Prostate gland (tissue), 2 donors: ENCODE measurements around the gene SEMA3E. TPM values are rescaled to one million over a fixed set of nuclear protein-coding genes. Genes with fewer than 3 reads are reported as not detected.

ENCODE experiments used
- DNase-seq: peaks from one replicate; pipeline ENCODE4 v3.0.0-alpha.2; 2019; ENCODE audit warnings: low spot score
- H3K27ac ChIP-seq, 2 donors: fragments of 200-600 bp; sonication (generic); 2 replicates each; pipeline ENCODE4 v1.5.1; 2017 to 2019
- H3K27me3 ChIP-seq: fragments of 200-600 bp; sonication (generic); replicated peaks from 2 replicates; pipeline ENCODE4 v1.5.1; 2019; ENCODE audit not compliant: insufficient read depth
- H3K36me3 ChIP-seq, 2 donors: fragments of 200-600 bp; sonication (generic); 1 replicate in 1 of 2; 2 replicates in 1 of 2; pipeline versions ENCODE4 v1.5.1 to v1.8.1; 2017 to 2019
- H3K4me1 ChIP-seq: fragments of 200-600 bp; sonication (generic); replicated peaks from 2 replicates; pipeline ENCODE4 v1.5.1; 2019
- H3K4me3 ChIP-seq, 2 donors: fragments of 200-600 bp; sonication (generic); 2 replicates each; pipeline ENCODE4 v1.5.1; 2017 to 2019
- H3K9me3 ChIP-seq: fragments of 200-600 bp; sonication (generic); 2 replicates; pipeline ENCODE4 v1.5.1; 2017
- CTCF ChIP-seq, 4 experiments: fragments of 200-600 bp in 2 of 4; fragments of 450-650 bp in 2 of 4; sonication (generic) in 2 of 4; IDR thresholded peaks; 1 replicate in 3 of 4; 2 replicates in 1 of 4; pipeline ENCODE4 v1.5.1; 2016 to 2019; ENCODE audit warnings: antibody characterized with exemption in 4 of 4, mild to moderate bottlenecking in 2 of 4, moderate library complexity in 2 of 4
- POLR2A ChIP-seq: fragments of 450-650 bp; IDR thresholded peaks from one replicate; pipeline ENCODE4 v1.6.1; 2016; ENCODE audit warnings: antibody characterized with exemption, mild to moderate bottlenecking
- POLR2AphosphoS5 ChIP-seq: sonication (generic); formaldehyde crosslinking; IDR thresholded peaks from one replicate; pipeline ENCODE4 v1.6.1; 2017; ENCODE audit warnings: antibody characterized with exemption
- WGBS: methylation state at CpG from one replicate; pipeline ENCODE4 v1.1.5; 2018; 5-methylcytosine and 5-hydroxymethylcytosine counted together
- intact Hi-C: fragments of 100-400 bp; cut with DNase I; formaldehyde crosslinking; loops from one replicate; pipeline ENCODE4 v1.14.2; 2022
- total RNA-seq, 2 donors: library from RNA; depleted of rRNA; stranded (reverse); fragments of >200 nt; gene quantifications; one replicate each; pipeline ENCODE4 v1.1.0, GENCODE V29; 2016

SEMA3E gene
- total RNA-seq, 2 donors from 2014 or later: 2.6 to 4.8 TPM

GRCh38 chr7:83366629-83367028 is 282.3 kb downstream of the SEMA3E start:
- intact Hi-C loops: no loop called here
- TF ChIP-seq CTCF (IDR thresholded peaks at IDR 0.05) (no peak), POLR2A (no peak), POLR2AphosphoS5 (no peak)
- no peak overlapping the region for H3K4me3 ChIP-seq
- 40% methylated on average over 2 of the region's 2 CpGs for WGBS
- H3K4me1 ChIP-seq: no peaks in the 10 kb centered on the region
- H3K27ac ChIP-seq: no peak overlapping the region
- H3K27me3 ChIP-seq: no peaks in the 10 kb centered on the region
- DNase-seq: no peak
- no peaks in the 10 kb centered on the region for H3K36me3 ChIP-seq
- H3K9me3 ChIP-seq: no peaks in the 10 kb centered on the region

GRCh38 chr7:83365746-83366145 is 283.2 kb downstream of the SEMA3E start:
- TF ChIP-seq POLR2AphosphoS5 (no peak), POLR2A (no peak), CTCF (IDR thresholded peaks at IDR 0.05) (no peak)
- no peak overlapping the region for H3K4me3 ChIP-seq
- intact Hi-C loops: no loop called here
- H3K36me3 ChIP-seq: no peaks in the 10 kb centered on the region
- DNase-seq: no peak
- H3K4me1 ChIP-seq: no peaks in the 10 kb centered on the region
- H3K27me3 ChIP-seq: no peaks in the 10 kb centered on the region
- no peak overlapping the region for H3K27ac ChIP-seq
- H3K9me3 ChIP-seq: no peaks in the 10 kb centered on the region

GRCh38 chr7:83362871-83363550 is 285.9 kb downstream of the SEMA3E start:
- Histone ChIP-seq H3K36me3 (no peaks in the 10 kb centered on the region), H3K9me3 (no peaks in the 10 kb centered on the region), H3K4me1 (no peaks in the 10 kb centered on the region), H3K27me3 (no peaks in the 10 kb centered on the region), H3K27ac (no peak overlapping the region), H3K4me3 (no peak overlapping the region)
- TF ChIP-seq POLR2A (no peak), POLR2AphosphoS5 (no peak), CTCF (IDR thresholded peaks at IDR 0.05) (no peak)
- no peak for DNase-seq
- WGBS: 9% methylated on average over 8 of the region's 8 CpGs
- intact Hi-C loops: no loop called here

GRCh38 chr7:83359108-83359507 is 289.8 kb downstream of the SEMA3E start:
- DNase-seq: no peak
- TF ChIP-seq POLR2AphosphoS5: no peak
- no peak for TF ChIP-seq POLR2A
- no peak for TF ChIP-seq CTCF (IDR thresholded peaks at IDR 0.05)
- WGBS: 51% methylated on average over 1 of the region's 1 CpG
- intact Hi-C loops: no loop called here
- Histone ChIP-seq H3K4me3 (no peak overlapping the region), H3K27ac (no peak overlapping the region), H3K36me3 (no peaks in the 10 kb centered on the region), H3K4me1 (no peaks in the 10 kb centered on the region), H3K27me3 (no peaks in the 10 kb centered on the region), H3K9me3 (no peaks in the 10 kb centered on the region)

GRCh38 chr7:83355143-83355542 is 293.8 kb downstream of the SEMA3E start:
- 83% methylated on average over 3 of the region's 3 CpGs for WGBS
- no peaks in the 10 kb centered on the region for H3K36me3 ChIP-seq
- DNase-seq: no peak
- no peak overlapping the region for H3K27ac ChIP-seq
- TF ChIP-seq CTCF (IDR thresholded peaks at IDR 0.05): no peak
- no peak for TF ChIP-seq POLR2A
- no peak for TF ChIP-seq POLR2AphosphoS5
- no peaks in the 10 kb centered on the region for H3K4me1 ChIP-seq
- no peaks in the 10 kb centered on the region for H3K27me3 ChIP-seq
- intact Hi-C loops: no loop called here
- H3K9me3 ChIP-seq: no peaks in the 10 kb centered on the region
- no peak overlapping the region for H3K4me3 ChIP-seq
